ENCODE measurements around the gene MACROD2.

DNA sequence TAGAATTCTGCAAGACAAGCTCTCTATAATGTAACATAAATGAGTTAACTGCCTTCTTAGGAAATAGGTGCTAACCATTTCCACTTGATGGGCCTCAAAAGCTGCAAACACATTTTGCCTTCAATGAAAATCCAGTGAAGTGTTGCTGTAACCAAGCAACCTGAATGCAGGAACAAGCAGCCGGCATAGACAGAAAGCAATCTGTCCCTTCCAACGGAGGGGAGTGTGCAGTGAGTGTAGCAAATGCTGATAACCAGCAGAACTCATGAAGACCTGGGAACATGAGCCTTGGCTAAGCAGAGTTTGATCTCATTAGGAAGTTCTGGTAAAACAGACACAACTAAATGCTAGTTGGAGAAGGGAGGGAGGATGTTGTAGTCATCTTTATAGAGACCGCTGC, 1880.1 kb downstream of the MACROD2 start:
- TF ChIP-seq, protein P1, sequence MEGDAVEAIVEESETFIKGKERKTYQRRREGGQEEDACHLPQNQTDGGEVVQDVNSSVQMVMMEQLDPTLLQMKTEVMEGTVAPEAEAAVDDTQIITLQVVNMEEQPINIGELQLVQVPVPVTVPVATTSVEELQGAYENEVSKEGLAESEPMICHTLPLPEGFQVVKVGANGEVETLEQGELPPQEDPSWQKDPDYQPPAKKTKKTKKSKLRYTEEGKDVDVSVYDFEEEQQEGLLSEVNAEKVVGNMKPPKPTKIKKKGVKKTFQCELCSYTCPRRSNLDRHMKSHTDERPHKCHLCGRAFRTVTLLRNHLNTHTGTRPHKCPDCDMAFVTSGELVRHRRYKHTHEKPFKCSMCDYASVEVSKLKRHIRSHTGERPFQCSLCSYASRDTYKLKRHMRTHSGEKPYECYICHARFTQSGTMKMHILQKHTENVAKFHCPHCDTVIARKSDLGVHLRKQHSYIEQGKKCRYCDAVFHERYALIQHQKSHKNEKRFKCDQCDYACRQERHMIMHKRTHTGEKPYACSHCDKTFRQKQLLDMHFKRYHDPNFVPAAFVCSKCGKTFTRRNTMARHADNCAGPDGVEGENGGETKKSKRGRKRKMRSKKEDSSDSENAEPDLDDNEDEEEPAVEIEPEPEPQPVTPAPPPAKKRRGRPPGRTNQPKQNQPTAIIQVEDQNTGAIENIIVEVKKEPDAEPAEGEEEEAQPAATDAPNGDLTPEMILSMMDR (IDR thresholded peaks at IDR 0.05) = no peak
- no peak for TF ChIP-seq POLR2AphosphoS5 (IDR thresholded peaks at IDR 0.05)
